Caco-2 (cell line): ENCODE measurements around the gene SLC30A10. TPM values are rescaled to one million over a fixed set of nuclear protein-coding genes. Genes with fewer than 3 reads are reported as not detected.

Source experiments
- BruUV-seq: library from RNA; stranded (reverse); fragments of 400-500 nt; replicated peaks from 2 replicates; lab custom pipeline; 2021; lab: Mats Ljungman, UMichigan
- CTCF ChIA-PET: fragments of 300-600 bp; sonication (Branson Sonifier 250); formaldehyde crosslinking; loops from one replicate; lab custom pipeline; 2022; ENCODE audit warnings: antibody characterized with exemption; lab: Charles Lee
- POLR2A ChIA-PET: fragments of 300-600 bp; sonication (Branson Sonifier 250); formaldehyde crosslinking; loops from one replicate; lab custom pipeline; 2022; ENCODE audit warnings: antibody characterized with exemption; lab: Charles Lee
- DNase-seq, 2 experiments: peaks; one replicate each; pipeline versions ENCODE4 v3.0.0 to v3.0.0-alpha.2; 2020 to 2022
- H3K27me3 ChIP-seq: replicated peaks from 2 replicates; pipeline ENCODE4 v1.6.0; 2011; ENCODE audit warnings: low read length; ENCODE audit not compliant: control insufficient read depth, insufficient read depth
- H3K36me3 ChIP-seq: 2 replicates; pipeline ENCODE4 v1.5.1; 2011; ENCODE audit warnings: low read length; ENCODE audit not compliant: control insufficient read depth, insufficient read depth
- H3K4me1 ChIP-seq: fragments of 250-450 bp; sonication (Bioruptor Pico); 2 replicates; pipeline ENCODE4 v1.5.1; 2020; ENCODE audit warnings: mild to moderate bottlenecking
- H3K4me3 ChIP-seq: 2 replicates; pipeline ENCODE4 v1.5.1; 2011; ENCODE audit warnings: low read depth, mild to moderate bottlenecking, control low read depth, low read length
- H3K9me3 ChIP-seq: fragments of 250-450 bp; sonication (Bioruptor Pico); 2 replicates; pipeline ENCODE4 v1.5.1; 2020; ENCODE audit warnings: mild to moderate bottlenecking, moderate library complexity
- H3K27ac Mint-ChIP-seq: one replicate; pipeline ENCODE4 v1.8.0; 2022; ENCODE audit warnings: mixed read lengths; ENCODE audit not compliant: unreplicated experiment
- H3K27me3 Mint-ChIP-seq: one replicate; pipeline ENCODE4 v1.8.0; 2022; ENCODE audit warnings: mixed read lengths; ENCODE audit not compliant: insufficient read depth, unreplicated experiment
- H3K36me3 Mint-ChIP-seq: one replicate; pipeline ENCODE4 v1.8.0; 2022; ENCODE audit warnings: mild to moderate bottlenecking, mixed read lengths; ENCODE audit not compliant: insufficient read depth, unreplicated experiment
- H3K4me1 Mint-ChIP-seq: one replicate; pipeline ENCODE4 v1.8.0; 2022; ENCODE audit warnings: low read depth, mixed read lengths; ENCODE audit not compliant: unreplicated experiment
- H3K4me3 Mint-ChIP-seq: one replicate; pipeline ENCODE4 v1.8.0; 2022; ENCODE audit warnings: mild to moderate bottlenecking, moderate library complexity, mixed read lengths; ENCODE audit not compliant: unreplicated experiment
- H3K9me3 Mint-ChIP-seq: one replicate; pipeline ENCODE4 v1.8.0; 2022; ENCODE audit warnings: mixed read lengths; ENCODE audit not compliant: unreplicated experiment
- CTCF ChIP-seq, 2 experiments: fragments of 200-600 bp in 1 of 2; IDR thresholded peaks; 1 replicate in 1 of 2; 2 replicates in 1 of 2; pipeline versions ENCODE4 v1.5.1 to v1.8.0; 2011 to 2022; ENCODE audit warnings: antibody characterized with exemption in 1 of 2, control low read depth in 1 of 2, inconsistent platforms in 1 of 2, low read depth in 1 of 2, low read length in 1 of 2, mild to moderate bottlenecking in 1 of 2, moderate library complexity in 1 of 2; ENCODE audit not compliant: insufficient read depth in 1 of 2, severe bottlenecking in 1 of 2, unreplicated experiment in 1 of 2
- intact Hi-C: fragments of 100-400 bp; cut with micrococcal nuclease; formaldehyde crosslinking; loops from one replicate; pipeline ENCODE4 v1.10.0; 2022; ENCODE audit not compliant: unreplicated experiment
- total RNA-seq: library from RNA; stranded (reverse); gene quantifications from 2 replicates; pipeline ENCODE4 v1.2.3, GENCODE V29; 2022

Gene SLC30A10
- total RNA-seq, 1 experiment from 2014 or later = 0.39 TPM

GRCh38 chr1:219882096-219882495 lies 46.3 kb downstream of the SLC30A10 start:
- CTCF ChIA-PET = interaction anchor here (0.7 kb wide), 1 partner anchor 222 kb away, joined by 3 read pairs; no protein-coding TSS in a partner anchor

GRCh38 chr1:219880765-219881457 lies 47.4 kb downstream of the SLC30A10 start:
- H3K27ac Mint-ChIP-seq = no peak overlapping the region
- no peaks in the 10 kb centered on the region for H3K36me3 ChIP-seq
- CTCF ChIA-PET = interaction anchor here (0.6 kb wide), 1 partner anchor 110 kb away, joined by 3 read pairs; no protein-coding TSS in a partner anchor
- H3K36me3 Mint-ChIP-seq = no peaks in the 10 kb centered on the region
- no peak for TF ChIP-seq CTCF (IDR thresholded peaks at IDR 0.05; ENCODE audit: insufficient read depth in 1 of 2, low read depth in 1 of 2, low read length in 1 of 2, severe bottlenecking in 1 of 2, unreplicated experiment in 1 of 2)
- POLR2A ChIA-PET = no interaction called here
- H3K4me1 Mint-ChIP-seq = peaks cover 12% of the 10 kb centered on the region
- peaks cover 11% of the 10 kb centered on the region for H3K9me3 Mint-ChIP-seq
- peaks cover 3% of the 10 kb centered on the region for H3K27me3 Mint-ChIP-seq
- no TSS peak for BruUV-seq
- no peak overlapping the region for H3K4me3 Mint-ChIP-seq
- intact Hi-C loops = no loop called here
- no peak for DNase-seq
- H3K9me3 ChIP-seq = no peaks in the 10 kb centered on the region
- H3K27me3 ChIP-seq = no peaks in the 10 kb centered on the region
- peaks cover 11% of the 10 kb centered on the region; the same call in 1 of the 2 replicates for H3K4me1 ChIP-seq
- no peak overlapping the region for H3K4me3 ChIP-seq

More at GRCh38 chr1:219882096-219882495, 46.3 kb downstream of the SLC30A10 start:
- H3K4me3 ChIP-seq = no peak overlapping the region
- Mint-ChIP-seq H3K36me3 (no peaks in the 10 kb centered on the region), H3K9me3 (peaks cover 11% of the 10 kb centered on the region), H3K27me3 (peaks cover 3% of the 10 kb centered on the region), H3K27ac (no peak overlapping the region), H3K4me1 (peaks cover 12% of the 10 kb centered on the region), H3K4me3 (no peak overlapping the region)
- H3K36me3 ChIP-seq = no peaks in the 10 kb centered on the region
- DNase-seq = no peak
- TF ChIP-seq CTCF (IDR thresholded peaks at IDR 0.05; ENCODE audit: insufficient read depth in 1 of 2, low read depth in 1 of 2, low read length in 1 of 2, severe bottlenecking in 1 of 2, unreplicated experiment in 1 of 2) = no peak
- no peaks in the 10 kb centered on the region for H3K9me3 ChIP-seq
- BruUV-seq = no TSS peak
- intact Hi-C loops = no loop called here
- peaks cover 11% of the 10 kb centered on the region; the same call in 1 of the 2 replicates for H3K4me1 ChIP-seq
- H3K27me3 ChIP-seq = no peaks in the 10 kb centered on the region
- POLR2A ChIA-PET = no interaction called here

GRCh38 chr1:219876798-219877209 lies 51.6 kb downstream of the SLC30A10 start:
- H3K36me3 Mint-ChIP-seq = no peaks in the 10 kb centered on the region
- intact Hi-C loops = loop anchor here (1.0 to 5.0 kb wide), 3 partner anchors 40 to 114 kb away; no protein-coding TSS in a partner anchor
- no peaks in the 10 kb centered on the region for H3K9me3 Mint-ChIP-seq
- BruUV-seq = no TSS peak
- peak in 1 of 2 experiments; percentile 13 for DNase-seq
- no peak overlapping the region for H3K27ac Mint-ChIP-seq
- H3K4me3 ChIP-seq = no peak overlapping the region
- no peak overlapping the region for H3K4me3 Mint-ChIP-seq
- peak; percentile 43 to 61 for TF ChIP-seq CTCF (IDR thresholded peaks at IDR 0.05; ENCODE audit: insufficient read depth in 1 of 2, low read depth in 1 of 2, low read length in 1 of 2, severe bottlenecking in 1 of 2, unreplicated experiment in 1 of 2)
- no peaks in the 10 kb centered on the region for H3K36me3 ChIP-seq
- CTCF ChIA-PET = no interaction called here
- no peaks in the 10 kb centered on the region for H3K4me1 ChIP-seq
- peaks cover 6% of the 10 kb centered on the region for H3K4me1 Mint-ChIP-seq
- H3K27me3 ChIP-seq = no peaks in the 10 kb centered on the region
- POLR2A ChIA-PET = no interaction called here
- H3K27me3 Mint-ChIP-seq = peaks cover 3% of the 10 kb centered on the region
- H3K9me3 ChIP-seq = no peaks in the 10 kb centered on the region
